Lung (tissue), 12 donors: Measurements from ENCODE around the gene ITGA8. TPM values are rescaled to one million over a fixed set of nuclear protein-coding genes. Genes with fewer than 3 reads are reported as not detected.

ENCODE experiments used
- ATAC-seq: fragments of 200-7000 bp; cut with Tn5 transposase; one replicate; pipeline ENCODE4 v1.9.1; 2020; ENCODE audit warnings: moderate number of reproducible peaks; ENCODE audit not compliant: insufficient read depth, low FRiP score
- DNase-seq, 3 donors: peaks; one replicate each; pipeline ENCODE4 v3.0.0-alpha.2; 2013 to 2017
- H3K27ac ChIP-seq, 2 donors: one replicate each; pipeline ENCODE4 v1.5.1; 2013; ENCODE audit warnings: mild to moderate bottlenecking in 2 of 2, moderate library complexity in 2 of 2, control low read depth in 1 of 2, inconsistent platforms in 1 of 2, low read depth in 1 of 2, low read length in 1 of 2
- H3K27me3 ChIP-seq, 3 donors: one replicate each; pipeline ENCODE4 v1.5.1; 2013; ENCODE audit warnings: low read length in 2 of 3; ENCODE audit not compliant: control insufficient read depth in 3 of 3, insufficient read depth in 3 of 3
- H3K36me3 ChIP-seq, 4 donors: one replicate each; pipeline ENCODE4 v1.5.1; 2013; ENCODE audit warnings: low read length in 4 of 4, mild to moderate bottlenecking in 1 of 4, moderate library complexity in 1 of 4; ENCODE audit not compliant: control insufficient read depth in 4 of 4, insufficient read depth in 4 of 4
- H3K4me1 ChIP-seq, 5 donors: one replicate each; pipeline ENCODE4 v1.5.1; 2013; ENCODE audit warnings: low read length in 5 of 5, mild to moderate bottlenecking in 2 of 5, moderate library complexity in 1 of 5; ENCODE audit not compliant: control insufficient read depth in 5 of 5, insufficient read depth in 5 of 5
- H3K4me3 ChIP-seq: one replicate; pipeline ENCODE4 v1.5.1; 2013; ENCODE audit warnings: mild to moderate bottlenecking, control low read depth, moderate library complexity
- H3K9ac ChIP-seq, 2 donors: one replicate each; pipeline ENCODE4 v1.5.1; 2013; ENCODE audit warnings: low read length in 2 of 2, control low read depth in 1 of 2; ENCODE audit not compliant: insufficient read depth in 1 of 2
- H3K9me3 ChIP-seq, 4 donors: one replicate each; pipeline ENCODE4 v1.5.1; 2013; ENCODE audit warnings: low read length in 3 of 4, mild to moderate bottlenecking in 1 of 4, moderate library complexity in 1 of 4; ENCODE audit not compliant: control insufficient read depth in 4 of 4, insufficient read depth in 3 of 4
- CTCF ChIP-seq: IDR thresholded peaks from 2 replicates; pipeline ENCODE4 v1.5.1; 2012; ENCODE audit warnings: mild to moderate bottlenecking; ENCODE audit errors: control extremely low read depth, extremely low read depth
- WGBS, 2 donors: extraction: QIAGEN DNeasy Blood & Tissue Kit; methylation state at CpG; one replicate each; pipeline ENCODE4 v1.1.7; 2013; 5-methylcytosine and 5-hydroxymethylcytosine counted together
- polyA plus RNA-seq, 2 donors: library from polyadenylated mRNA; stranded (reverse); fragments of 200-250 nt; gene quantifications; one replicate each; pipeline ENCODE4 v1.2.1, GENCODE V29; 2013
- total RNA-seq, 2 donors: library from RNA; depleted of rRNA in 1 of 2; stranded (reverse); fragments of >200 nt in 1 of 2; gene quantifications; one replicate each; pipeline ENCODE4 v1.2.1, GENCODE V29; 2014 to 2021
- donor health status: control.
- donor health status: control.
- donor health status: Bipolar disorder and iron deficiency.
- donor health status: healthy.
- donor health status: DM: yes; HTN: yes; CAD: no.

ITGA8 gene
- total and polyA plus RNA-seq, 4 donors, result 3.9 to 124 (median 13.6) TPM

GRCh38 chr10:15742102-15742501 is 22.4 kb upstream of the ITGA8 start:
- no peak for DNase-seq

GRCh38 chr10:15741581-15741980 is 21.9 kb upstream of the ITGA8 start:
- no peak for TF ChIP-seq CTCF
- Histone ChIP-seq H3K9ac (no peak overlapping the region), H3K4me3 (no peak overlapping the region), H3K27me3 (no peaks in the 10 kb centered on the region), H3K9me3 (no peaks in the 10 kb centered on the region), H3K4me1 (peaks cover 0 to 45% (median 0%) of the 10 kb centered on the region in 5 donors), H3K27ac (no peak overlapping the region), H3K36me3 (no peaks in the 10 kb centered on the region)
- ATAC-seq, result no peak
- no peak for DNase-seq
- WGBS, 2 donors, result 85 to 91% methylated on average over 5 of the region's 5 CpGs

More at GRCh38 chr10:15742102-15742501, 22.4 kb upstream of the ITGA8 start:
- WGBS, 2 donors, result 64 to 67% methylated on average over 5 of the region's 5 CpGs
- Histone ChIP-seq H3K9me3 (no peaks in the 10 kb centered on the region), H3K9ac (no peak overlapping the region), H3K4me3 (no peak overlapping the region), H3K36me3 (no peaks in the 10 kb centered on the region), H3K4me1 (peaks cover 0 to 42% (median 0%) of the 10 kb centered on the region in 5 donors), H3K27me3 (no peaks in the 10 kb centered on the region), H3K27ac (no peak overlapping the region)
- no peak for TF ChIP-seq CTCF
- no peak for ATAC-seq

GRCh38 chr10:15740261-15740660 is 20.5 kb upstream of the ITGA8 start:
- Histone ChIP-seq H3K9me3 (no peaks in the 10 kb centered on the region), H3K27ac (no peak overlapping the region), H3K4me1 (peaks cover 0 to 44% (median 0%) of the 10 kb centered on the region in 5 donors), H3K36me3 (no peaks in the 10 kb centered on the region), H3K27me3 (no peaks in the 10 kb centered on the region), H3K9ac (no peak overlapping the region), H3K4me3 (no peak overlapping the region)
- ATAC-seq (no peak), DNase-seq (no peak)
- no peak for TF ChIP-seq CTCF
- WGBS, 2 donors, result 90 to 93% methylated on average over 6 of the region's 6 CpGs
